Gastroesophageal sphincter (tissue), 3 donors: ENCODE data around the gene SAMD8.

Experiments
- EP300 ChIP-seq: sonication (generic); formaldehyde crosslinking; IDR thresholded peaks from one replicate; pipeline ENCODE4 v1.6.1; 2017; ENCODE audit warnings: antibody characterized with exemption, mild to moderate bottlenecking
- POLR2A ChIP-seq, 2 donors: fragments of 450-650 bp; IDR thresholded peaks; one replicate each; pipeline ENCODE4 v1.6.1; 2017; ENCODE audit warnings: antibody characterized with exemption in 2 of 2, mild to moderate bottlenecking in 2 of 2, moderate library complexity in 1 of 2
- POLR2AphosphoS5 ChIP-seq: sonication (generic); formaldehyde crosslinking; IDR thresholded peaks from one replicate; pipeline ENCODE4 v1.6.1; 2017; ENCODE audit warnings: antibody characterized with exemption
- TF ChIP-seq, protein P1 (sequence below), 4 experiments: fragments of 200-600 bp in 2 of 4; fragments of 450-650 bp in 2 of 4; sonication (generic) in 1 of 4; IDR thresholded peaks; one replicate each; pipeline ENCODE4 v1.5.1; 2017 to 2019; ENCODE audit warnings: antibody characterized with exemption in 4 of 4, mild to moderate bottlenecking in 2 of 4, moderate library complexity in 2 of 4

DNA sequence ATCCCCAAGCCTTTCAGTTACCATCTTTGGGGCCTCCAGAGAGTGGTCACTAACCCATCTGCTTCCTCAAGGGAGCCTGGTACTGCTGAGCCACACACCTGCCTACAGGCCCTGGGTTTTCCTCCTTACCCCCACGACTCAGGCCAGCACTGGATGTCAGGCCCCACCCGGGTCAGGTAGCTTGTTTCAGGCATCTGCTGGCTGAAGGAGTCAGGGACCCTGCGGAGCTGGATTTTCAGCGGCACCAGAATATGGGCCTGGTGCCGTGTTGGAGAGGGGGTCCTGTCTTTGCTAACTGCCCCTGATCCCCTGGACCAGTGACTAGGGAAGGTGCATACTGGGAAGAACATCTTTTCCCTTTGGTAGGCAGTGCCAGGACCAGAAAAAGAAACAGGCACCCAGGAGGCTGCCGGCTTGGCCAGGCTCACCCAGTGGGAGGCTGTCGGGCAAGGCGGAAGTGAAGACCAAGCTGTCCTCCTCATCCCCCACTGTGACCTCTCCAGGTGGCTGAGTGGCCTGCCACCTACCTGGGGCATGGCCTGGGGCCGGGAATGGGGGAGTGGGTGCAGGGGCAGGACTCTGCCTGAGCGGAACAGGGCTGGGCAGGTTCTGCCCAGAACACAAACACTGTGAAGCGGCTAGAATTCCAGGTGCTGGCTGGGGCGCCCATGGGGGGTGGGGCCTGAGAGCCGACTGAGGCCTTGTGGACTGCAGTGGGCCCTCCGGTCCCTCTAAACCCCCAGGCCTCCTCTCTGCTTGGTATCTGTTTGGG, 12.4 kb upstream of the SAMD8 start:
- TF ChIP-seq, protein P1, sequence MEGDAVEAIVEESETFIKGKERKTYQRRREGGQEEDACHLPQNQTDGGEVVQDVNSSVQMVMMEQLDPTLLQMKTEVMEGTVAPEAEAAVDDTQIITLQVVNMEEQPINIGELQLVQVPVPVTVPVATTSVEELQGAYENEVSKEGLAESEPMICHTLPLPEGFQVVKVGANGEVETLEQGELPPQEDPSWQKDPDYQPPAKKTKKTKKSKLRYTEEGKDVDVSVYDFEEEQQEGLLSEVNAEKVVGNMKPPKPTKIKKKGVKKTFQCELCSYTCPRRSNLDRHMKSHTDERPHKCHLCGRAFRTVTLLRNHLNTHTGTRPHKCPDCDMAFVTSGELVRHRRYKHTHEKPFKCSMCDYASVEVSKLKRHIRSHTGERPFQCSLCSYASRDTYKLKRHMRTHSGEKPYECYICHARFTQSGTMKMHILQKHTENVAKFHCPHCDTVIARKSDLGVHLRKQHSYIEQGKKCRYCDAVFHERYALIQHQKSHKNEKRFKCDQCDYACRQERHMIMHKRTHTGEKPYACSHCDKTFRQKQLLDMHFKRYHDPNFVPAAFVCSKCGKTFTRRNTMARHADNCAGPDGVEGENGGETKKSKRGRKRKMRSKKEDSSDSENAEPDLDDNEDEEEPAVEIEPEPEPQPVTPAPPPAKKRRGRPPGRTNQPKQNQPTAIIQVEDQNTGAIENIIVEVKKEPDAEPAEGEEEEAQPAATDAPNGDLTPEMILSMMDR (IDR thresholded peaks at IDR 0.05): no peak
- TF ChIP-seq POLR2AphosphoS5 (no peak), POLR2A (IDR thresholded peaks at IDR 0.05) (no peak), EP300 (no peak)
